ENCODE results near the gene TAL1.

- TF ChIP-seq CTCF (conservative IDR thresholded peaks at IDR 0.05 in 1 of 2, IDR thresholded peaks at IDR 0.05 in 1 of 2; ENCODE audit: extremely low read depth in 1 of 2, insufficient read depth in 1 of 2, low read depth in 1 of 2, low read length in 2 of 2), result no peak
- TF ChIP-seq EZH2 (IDR thresholded peaks at IDR 0.05; ENCODE audit: borderline replicate concordance, low read length), result no peak
Measured at GRCh38 chr1:47198214-47198613, 33.8 kb downstream of the TAL1 start.
